Astrocyte (in vitro differentiated cells and primary cell): ENCODE results near the gene CTDP1.
"Not testable (repeated sequence)": the region's sequence is repeated elsewhere in the genome, so short reads cannot be mapped to it uniquely, and the experiment has no call there.

ENCODE experiments used
- EZH2 ChIP-seq: IDR thresholded peaks from 2 replicates; pipeline ENCODE4 v1.6.1; 2012; ENCODE audit warnings: mild to moderate bottlenecking, low read length, inconsistent platforms; ENCODE audit not compliant: insufficient read depth
- TF ChIP-seq, protein P1 (sequence below): IDR thresholded peaks from 2 replicates; pipeline ENCODE4 v1.5.1; 2011; ENCODE audit warnings: low read depth, mild to moderate bottlenecking, inconsistent platforms, low read length, moderate library complexity; ENCODE audit not compliant: insufficient read depth

GRCh38 chr18:79752946-79753345 is 73.3 kb downstream of the CTDP1 start:
- TF ChIP-seq EZH2, result not testable (repeated sequence)
- TF ChIP-seq, protein P1, sequence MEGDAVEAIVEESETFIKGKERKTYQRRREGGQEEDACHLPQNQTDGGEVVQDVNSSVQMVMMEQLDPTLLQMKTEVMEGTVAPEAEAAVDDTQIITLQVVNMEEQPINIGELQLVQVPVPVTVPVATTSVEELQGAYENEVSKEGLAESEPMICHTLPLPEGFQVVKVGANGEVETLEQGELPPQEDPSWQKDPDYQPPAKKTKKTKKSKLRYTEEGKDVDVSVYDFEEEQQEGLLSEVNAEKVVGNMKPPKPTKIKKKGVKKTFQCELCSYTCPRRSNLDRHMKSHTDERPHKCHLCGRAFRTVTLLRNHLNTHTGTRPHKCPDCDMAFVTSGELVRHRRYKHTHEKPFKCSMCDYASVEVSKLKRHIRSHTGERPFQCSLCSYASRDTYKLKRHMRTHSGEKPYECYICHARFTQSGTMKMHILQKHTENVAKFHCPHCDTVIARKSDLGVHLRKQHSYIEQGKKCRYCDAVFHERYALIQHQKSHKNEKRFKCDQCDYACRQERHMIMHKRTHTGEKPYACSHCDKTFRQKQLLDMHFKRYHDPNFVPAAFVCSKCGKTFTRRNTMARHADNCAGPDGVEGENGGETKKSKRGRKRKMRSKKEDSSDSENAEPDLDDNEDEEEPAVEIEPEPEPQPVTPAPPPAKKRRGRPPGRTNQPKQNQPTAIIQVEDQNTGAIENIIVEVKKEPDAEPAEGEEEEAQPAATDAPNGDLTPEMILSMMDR, result not testable (repeated sequence)
